OCI-LY1 (cell line): ENCODE results near the gene ST6GALNAC4.

Experiments used
- H2AFZ ChIP-seq: fragments of 200-600 bp; sonication (generic), shearing (Covaris generic); 2 replicates; pipeline ENCODE4 v1.6.0; 2014; ENCODE audit warnings: antibody characterized with exemption, mild to moderate bottlenecking, low read length
- H3F3A ChIP-seq: fragments of 200-600 bp; sonication (generic), shearing (Covaris generic); 2 replicates; pipeline ENCODE4 v1.6.0; 2014; ENCODE audit warnings: mild to moderate bottlenecking, antibody characterized with exemption, low read length, moderate library complexity; ENCODE audit not compliant: insufficient read depth
- H3K27ac ChIP-seq: fragments of 200-600 bp; sonication (generic); 2 replicates; pipeline ENCODE4 v1.5.1; 2014; ENCODE audit warnings: low read length, mixed run types, mild to moderate bottlenecking, low read depth; ENCODE audit not compliant: poor library complexity, severe bottlenecking
- H3K27me3 ChIP-seq: fragments of 200-600 bp; sonication (generic); 2 replicates; pipeline ENCODE4 v1.6.0; 2014; ENCODE audit warnings: antibody characterized with exemption, mild to moderate bottlenecking, low read length, moderate library complexity; ENCODE audit not compliant: insufficient read depth
- H3K36me3 ChIP-seq: fragments of 200-600 bp; sonication (generic); 2 replicates; pipeline ENCODE4 v1.6.1; 2014; ENCODE audit warnings: mild to moderate bottlenecking, antibody characterized with exemption, low read length, moderate library complexity, mixed read lengths; ENCODE audit not compliant: insufficient read depth
- H3K4me1 ChIP-seq: fragments of 200-600 bp; sonication (generic); 2 replicates; pipeline ENCODE4 v1.5.1; 2014; ENCODE audit warnings: mild to moderate bottlenecking, low read length, moderate library complexity; ENCODE audit not compliant: insufficient read depth, severe bottlenecking
- H3K4me2 ChIP-seq: fragments of 200-600 bp; sonication (generic), shearing (Covaris generic); 2 replicates; pipeline ENCODE4 v1.6.1; 2014; ENCODE audit warnings: low read length
- H3K4me3 ChIP-seq: fragments of 200-600 bp; sonication (generic); 2 replicates; pipeline ENCODE4 v1.5.1; 2014; ENCODE audit warnings: low read length, low read depth, mild to moderate bottlenecking, mixed read lengths; ENCODE audit not compliant: poor library complexity, severe bottlenecking
- H3K79me2 ChIP-seq: fragments of 200-600 bp; shearing (Covaris generic); 2 replicates; pipeline ENCODE4 v1.6.1; 2016; ENCODE audit warnings: mixed run types, low read length, mixed read lengths; ENCODE audit not compliant: insufficient read depth
- H3K9ac ChIP-seq: fragments of 200-600 bp; sonication (generic), shearing (Covaris generic); 2 replicates; pipeline ENCODE4 v1.6.1; 2014; ENCODE audit warnings: mild to moderate bottlenecking, low read length, mixed read lengths
- H3K9me2 ChIP-seq: fragments of 200-600 bp; sonication (generic), shearing (Covaris generic); 2 replicates; pipeline ENCODE4 v1.6.1; 2014; ENCODE audit warnings: low read depth, mild to moderate bottlenecking, low read length, mixed read lengths
- H3K9me3 ChIP-seq: fragments of 200-600 bp; shearing (Covaris generic); 2 replicates; pipeline ENCODE4 v1.6.1; 2014; ENCODE audit warnings: low read length, mixed read lengths
- H4K20me1 ChIP-seq: fragments of 200-600 bp; sonication (generic), shearing (Covaris generic); 2 replicates; pipeline ENCODE4 v1.6.0; 2016; ENCODE audit warnings: mild to moderate bottlenecking, low read length; ENCODE audit not compliant: insufficient read depth
- CTCF ChIP-seq: fragments of 200-600 bp; sonication (generic), shearing (Covaris generic); IDR thresholded peaks from 2 replicates; pipeline ENCODE4 v1.5.1; 2017; ENCODE audit warnings: mild to moderate bottlenecking, antibody characterized with exemption, low read length, moderate library complexity, mixed read lengths
- EZH2 ChIP-seq: fragments of 200-600 bp; sonication (generic), shearing (Covaris generic); IDR thresholded peaks from 2 replicates; pipeline ENCODE4 v1.8.0; 2017; ENCODE audit warnings: borderline replicate concordance, mixed run types, mild to moderate bottlenecking, antibody characterized with exemption, low read length, moderate library complexity, mixed read lengths

ST6GALNAC4 gene

GRCh38 chr9:127862075-127863011, 54.5 kb downstream of the ST6GALNAC4 start:
- Histone ChIP-seq H3K36me3 (no peaks in the 10 kb centered on the region), H4K20me1 (no peaks in the 10 kb centered on the region), H3K4me3 (no peak overlapping the region), H3K27ac (peak overlapping the region; percentile 35), H3K4me1 (peaks cover 30% of the 10 kb centered on the region), H2AFZ (no peak overlapping the region), H3K27me3 (no peaks in the 10 kb centered on the region; the same call in 1 of the 2 replicates), H3K9me3 (no peaks in the 10 kb centered on the region), H3K9ac (no peak overlapping the region), H3K79me2 (no peaks in the 10 kb centered on the region), H3K4me2 (no peak overlapping the region; the same call in 1 of the 2 replicates), H3K9me2 (no peaks in the 10 kb centered on the region), H3F3A (no peaks in the 10 kb centered on the region)
- TF ChIP-seq CTCF = no peak
- TF ChIP-seq EZH2 = no peak

- no peaks in the 10 kb centered on the region for H3K9me2 ChIP-seq
- H2AFZ ChIP-seq = no peak overlapping the region
- H3F3A ChIP-seq = no peaks in the 10 kb centered on the region
- H3K4me1 ChIP-seq = peaks cover 27% of the 10 kb centered on the region
- no peak for TF ChIP-seq CTCF
- TF ChIP-seq EZH2 = no peak
- H3K36me3 ChIP-seq = no peaks in the 10 kb centered on the region
- H3K9ac ChIP-seq = no peak overlapping the region
- H3K9me3 ChIP-seq = no peaks in the 10 kb centered on the region
- H3K4me2 ChIP-seq = no peak overlapping the region
- H3K4me3 ChIP-seq = no peak overlapping the region
- no peaks in the 10 kb centered on the region; the same call in 1 of the 2 replicates for H3K27me3 ChIP-seq
- no peaks in the 10 kb centered on the region for H3K79me2 ChIP-seq
- no peak overlapping the region for H3K27ac ChIP-seq
- no peaks in the 10 kb centered on the region for H4K20me1 ChIP-seq
Observed at GRCh38 chr9:127860779-127861178, 56.1 kb downstream of the ST6GALNAC4 start.

GRCh38 chr9:127860260-127860659, 56.6 kb downstream of the ST6GALNAC4 start:
- Histone ChIP-seq H3K9me2 (no peaks in the 10 kb centered on the region), H3K79me2 (no peaks in the 10 kb centered on the region), H4K20me1 (no peaks in the 10 kb centered on the region), H3K9ac (no peak overlapping the region), H3K9me3 (no peaks in the 10 kb centered on the region), H3K4me2 (no peak overlapping the region), H3K27ac (no peak overlapping the region), H3K4me3 (no peak overlapping the region), H2AFZ (no peak overlapping the region), H3F3A (no peaks in the 10 kb centered on the region), H3K4me1 (peaks cover 22% of the 10 kb centered on the region), H3K36me3 (no peaks in the 10 kb centered on the region), H3K27me3 (no peaks in the 10 kb centered on the region; the same call in 1 of the 2 replicates)
- no peak for TF ChIP-seq EZH2
- no peak for TF ChIP-seq CTCF
